ENCODE results near the gene DSCAML1.

DSCAML1 gene

DNA sequence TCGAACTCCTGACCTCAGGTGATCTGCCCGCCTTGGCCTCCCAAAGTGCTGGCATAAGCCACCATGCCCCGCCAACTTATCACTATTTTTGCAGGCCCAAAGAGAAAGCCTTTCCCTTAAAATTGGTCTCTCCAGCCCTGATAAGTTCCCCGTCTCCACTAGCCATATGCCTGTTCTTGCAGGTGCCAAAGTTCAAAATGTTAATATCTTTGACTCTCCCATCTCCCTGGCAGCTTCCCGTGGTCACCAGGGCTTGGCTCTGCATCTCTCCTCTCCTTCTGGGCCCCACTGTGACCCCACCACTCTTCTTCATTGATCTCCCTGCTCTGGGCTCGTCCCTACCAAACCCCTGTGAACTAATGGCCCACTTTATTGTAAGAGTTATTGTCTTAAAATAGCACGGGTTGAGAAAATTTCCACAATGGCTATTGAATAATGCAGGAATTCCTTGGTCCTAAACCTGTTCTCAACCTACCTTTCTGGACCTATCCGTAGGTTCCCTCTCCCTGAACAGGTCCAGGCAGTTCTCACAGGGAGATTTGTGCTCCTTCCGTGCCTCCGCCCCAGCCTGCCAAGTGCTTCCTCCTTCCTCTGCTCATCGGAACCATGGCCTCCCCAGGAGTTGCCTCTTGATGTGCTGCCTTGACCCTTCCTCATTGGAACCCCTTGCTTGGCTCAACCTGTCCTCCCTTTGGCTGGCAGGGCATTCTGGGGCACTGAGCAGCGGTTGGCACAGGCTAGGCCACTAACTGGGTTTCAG, 147.5 kb downstream of the DSCAML1 start:
- Mint-ChIP-seq H3K9me3 (no peaks in the 10 kb centered on the region), H3K4me3 (no peak overlapping the region), H3K36me3 (no peaks in the 10 kb centered on the region), H3K27ac (no peak overlapping the region), H3K4me1 (no peaks in the 10 kb centered on the region), H3K27me3 (peaks cover 4% of the 10 kb centered on the region)
- ATAC-seq (ENCODE audit: low read depth) (no peak), DNase-seq (ENCODE audit: low spot score in 2 of 2) (no peak)

DNA sequence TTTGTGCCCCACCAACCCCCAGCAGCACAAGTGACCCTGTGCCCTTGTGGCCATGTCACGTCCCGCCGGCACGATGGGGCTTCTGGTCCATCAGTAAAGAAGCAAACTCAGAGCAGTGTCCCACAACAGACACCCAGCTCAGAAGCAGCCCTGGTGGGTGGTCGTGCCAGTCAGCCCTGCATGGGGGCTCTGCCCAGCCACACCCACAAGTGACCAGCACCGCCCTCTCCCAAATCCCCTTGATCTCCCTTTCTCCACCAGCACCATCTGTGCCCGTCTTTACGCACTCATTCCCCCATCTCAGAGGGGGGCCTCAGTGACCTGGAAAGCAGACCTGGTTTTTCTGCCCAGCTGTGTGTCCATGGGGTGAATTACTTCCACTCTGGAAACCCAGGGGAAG, 149.1 kb downstream of the DSCAML1 start:
- H3K4me3 Mint-ChIP-seq, result no peak overlapping the region

DNA sequence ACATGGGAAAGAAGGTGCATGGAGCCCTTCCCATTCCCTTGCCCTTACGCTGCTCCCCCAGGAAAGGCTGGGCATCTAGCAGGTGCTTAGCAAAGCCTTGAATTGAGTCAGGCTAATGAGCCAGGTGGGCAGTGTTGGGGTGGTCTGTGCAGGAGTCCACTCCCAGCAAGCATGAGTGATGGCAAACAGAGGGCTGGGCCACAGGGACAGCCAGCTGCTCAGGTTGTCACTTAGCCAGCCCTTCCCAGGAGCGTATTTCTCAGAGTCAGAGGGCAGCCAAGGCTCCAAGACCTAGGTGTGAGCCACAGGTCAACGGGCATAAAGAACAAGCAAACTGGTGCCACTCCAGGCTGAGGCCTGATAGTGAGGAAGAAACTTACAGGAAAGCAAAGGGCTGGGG, 149.8 kb downstream of the DSCAML1 start:
- Mint-ChIP-seq H3K27me3 (peaks cover 8% of the 10 kb centered on the region), H3K36me3 (no peaks in the 10 kb centered on the region), H3K9me3 (no peaks in the 10 kb centered on the region), H3K4me3 (no peak overlapping the region), H3K27ac (no peak overlapping the region), H3K4me1 (no peaks in the 10 kb centered on the region)
- ATAC-seq (ENCODE audit: low read depth) (no peak), DNase-seq (ENCODE audit: low spot score in 2 of 2) (no peak)

More for the DNA sequence above, 149.1 kb downstream of the DSCAML1 start:
- no peaks in the 10 kb centered on the region for H3K9me3 Mint-ChIP-seq
- no peak overlapping the region for H3K27ac Mint-ChIP-seq
- H3K4me1 Mint-ChIP-seq, result no peaks in the 10 kb centered on the region
- DNase-seq (ENCODE audit: low spot score in 2 of 2) (no peak), ATAC-seq (ENCODE audit: low read depth) (no peak)
- H3K36me3 Mint-ChIP-seq, result no peaks in the 10 kb centered on the region
- peaks cover 7% of the 10 kb centered on the region for H3K27me3 Mint-ChIP-seq

DNA sequence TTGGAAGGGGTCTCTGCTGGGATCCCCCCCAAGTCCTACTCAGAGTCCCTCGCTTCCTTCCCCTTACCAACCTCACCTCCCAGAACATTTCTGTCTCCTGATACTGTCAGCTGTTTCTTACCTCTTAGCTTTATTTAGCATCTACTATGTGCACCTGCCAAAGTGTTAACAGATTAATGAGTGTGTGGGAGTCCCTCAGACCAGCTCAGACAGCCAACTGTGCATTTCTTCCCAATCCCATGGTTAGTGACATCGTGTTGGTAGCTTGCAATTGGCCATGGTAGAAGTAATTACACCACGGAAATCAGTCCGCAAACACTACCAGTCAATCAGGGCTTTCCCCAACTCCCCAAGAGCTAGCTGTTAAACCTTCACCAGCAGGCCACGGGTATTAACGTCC, 150.6 kb downstream of the DSCAML1 start:
- H3K9me3 Mint-ChIP-seq, result no peaks in the 10 kb centered on the region
- DNase-seq (ENCODE audit: low spot score in 2 of 2) (no peak), ATAC-seq (ENCODE audit: low read depth) (no peak)
- H3K36me3 Mint-ChIP-seq, result no peaks in the 10 kb centered on the region
- no peaks in the 10 kb centered on the region for H3K4me1 Mint-ChIP-seq
- H3K27ac Mint-ChIP-seq, result no peak overlapping the region
- peaks cover 10% of the 10 kb centered on the region for H3K27me3 Mint-ChIP-seq
- no peak overlapping the region for H3K4me3 Mint-ChIP-seq

DNA sequence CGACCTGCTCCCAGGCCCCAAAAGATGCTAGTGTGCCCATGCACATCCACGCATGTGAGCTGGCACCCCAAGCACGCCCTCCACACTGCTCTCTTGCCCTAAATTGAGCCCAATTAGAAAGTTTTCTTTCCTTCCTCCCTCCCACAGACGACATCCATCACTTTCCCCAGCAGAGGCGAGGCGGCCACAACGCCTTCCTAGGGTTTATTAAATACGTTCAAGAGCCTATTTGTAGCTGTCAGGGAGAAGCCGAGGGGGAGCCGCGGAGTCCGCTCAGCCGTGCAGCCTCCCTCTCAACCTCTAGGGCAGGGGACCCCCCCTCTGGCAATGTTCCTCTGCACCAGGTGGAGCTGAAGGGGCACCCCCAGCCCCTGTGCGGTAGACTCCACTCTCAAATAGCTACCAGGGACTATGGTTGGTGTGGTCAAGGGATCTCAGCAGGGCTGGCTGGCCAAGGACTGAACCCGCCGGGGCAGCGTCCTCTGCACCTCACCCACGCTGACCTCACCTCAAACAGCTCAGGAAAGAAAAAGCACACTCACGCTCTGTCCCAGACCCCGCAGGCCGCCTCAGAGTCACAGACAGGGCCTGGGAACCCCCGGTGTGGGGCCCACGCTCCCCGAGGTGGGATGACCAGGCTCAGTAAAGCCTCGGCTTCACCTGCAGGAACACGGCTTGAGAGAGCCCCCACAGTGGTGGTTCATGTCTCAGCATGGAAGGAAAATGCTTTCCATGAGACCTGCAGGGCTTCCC, 152.4 kb downstream of the DSCAML1 start:
- Mint-ChIP-seq H3K4me3 (no peak overlapping the region), H3K4me1 (no peaks in the 10 kb centered on the region), H3K27me3 (peaks cover 16% of the 10 kb centered on the region)

DNA sequence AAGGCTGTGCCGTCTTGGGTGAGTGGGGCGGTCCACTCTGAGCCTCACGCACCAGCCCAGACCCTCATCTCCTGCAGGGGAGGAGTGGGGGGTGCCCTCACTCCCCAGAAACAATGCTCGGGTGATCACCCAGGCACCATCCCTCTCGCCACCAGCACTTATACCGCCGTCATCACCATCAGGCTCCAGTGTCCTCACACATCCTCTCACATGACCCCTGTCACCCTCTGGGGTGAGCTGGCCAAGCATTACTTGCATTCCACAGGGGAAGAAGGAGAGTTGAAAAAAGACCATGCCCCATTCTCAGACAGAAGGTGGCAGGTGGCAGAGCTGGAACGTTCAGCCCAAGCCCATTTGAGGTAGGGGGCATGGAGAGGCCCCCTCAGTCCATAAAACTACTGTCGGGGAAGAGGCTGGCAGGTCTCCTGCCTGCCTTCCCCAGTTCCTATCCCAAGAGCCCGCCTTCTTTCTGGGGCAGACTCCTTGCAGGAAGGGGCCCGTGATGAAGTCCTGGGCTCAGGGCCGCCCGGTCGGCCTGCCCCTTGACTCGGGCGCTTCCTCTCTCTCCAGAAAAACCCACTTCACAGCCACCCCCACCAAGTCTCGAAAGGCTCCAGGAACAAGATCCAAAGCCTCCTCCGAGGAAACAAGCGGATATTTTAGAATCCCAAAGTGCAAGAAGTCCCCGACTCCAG, 153.3 kb downstream of the DSCAML1 start:
- no peaks in the 10 kb centered on the region for H3K4me1 Mint-ChIP-seq
- peaks cover 19% of the 10 kb centered on the region for H3K27me3 Mint-ChIP-seq
- H3K4me3 Mint-ChIP-seq, result no peak overlapping the region
- ATAC-seq (ENCODE audit: low read depth) (no peak), DNase-seq (ENCODE audit: low spot score in 2 of 2) (no peak)
- no peak overlapping the region for H3K27ac Mint-ChIP-seq
- H3K9me3 Mint-ChIP-seq, result no peaks in the 10 kb centered on the region
- H3K36me3 Mint-ChIP-seq, result no peaks in the 10 kb centered on the region

More for the DNA sequence above, 152.4 kb downstream of the DSCAML1 start:
- H3K36me3 Mint-ChIP-seq, result no peaks in the 10 kb centered on the region
- H3K27ac Mint-ChIP-seq, result no peak overlapping the region
- DNase-seq (ENCODE audit: low spot score in 2 of 2) (no peak), ATAC-seq (ENCODE audit: low read depth) (no peak)
- no peaks in the 10 kb centered on the region for H3K9me3 Mint-ChIP-seq

DNA sequence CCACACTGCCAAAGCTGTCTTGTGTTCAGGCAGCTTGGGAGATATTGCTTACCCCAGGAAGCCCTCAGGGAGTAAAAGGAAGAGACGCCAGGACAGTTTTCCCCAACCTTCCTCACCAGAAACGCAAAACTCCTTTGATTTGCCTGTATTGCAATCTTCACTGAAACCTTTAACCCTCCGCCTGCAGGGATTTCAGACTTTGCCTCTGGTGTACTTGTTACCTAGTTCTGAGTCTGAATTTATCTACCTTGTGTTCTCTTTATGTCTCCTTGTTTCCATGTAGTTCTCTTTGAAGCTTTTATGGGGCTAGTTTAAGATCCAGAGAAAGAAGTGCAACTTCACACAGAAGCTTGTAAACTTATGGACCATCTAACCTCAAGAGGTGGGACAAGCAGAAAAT, 154.2 kb downstream of the DSCAML1 start:
- no peak for DNase-seq (ENCODE audit: low spot score in 2 of 2)
- no peak overlapping the region for H3K4me3 Mint-ChIP-seq
- H3K36me3 Mint-ChIP-seq, result no peaks in the 10 kb centered on the region
- ATAC-seq (ENCODE audit: low read depth), result no peak
- H3K27ac Mint-ChIP-seq, result no peak overlapping the region
- peaks cover 19% of the 10 kb centered on the region for H3K27me3 Mint-ChIP-seq
- no peaks in the 10 kb centered on the region for H3K9me3 Mint-ChIP-seq
- H3K4me1 Mint-ChIP-seq, result no peaks in the 10 kb centered on the region

DNA sequence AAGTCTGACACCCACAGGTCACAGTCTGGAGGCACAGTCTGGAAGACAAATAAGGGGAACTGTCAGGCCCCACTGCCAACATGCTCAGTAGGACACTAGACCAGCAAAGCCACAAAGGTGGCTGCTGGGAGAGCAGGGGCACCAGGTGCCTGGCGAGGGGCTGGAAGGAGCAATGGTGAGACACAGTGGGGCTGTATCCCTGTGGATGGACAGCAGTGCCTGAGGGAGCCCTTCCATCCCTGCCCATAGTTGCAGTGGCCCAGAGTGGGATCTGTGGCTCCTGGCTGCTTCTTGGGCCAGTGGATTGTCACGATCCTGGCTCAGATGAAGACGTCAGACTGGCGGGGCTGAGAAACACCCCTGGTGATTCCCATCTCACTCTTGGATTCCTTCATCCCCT, 154.6 kb downstream of the DSCAML1 start:
- Mint-ChIP-seq H3K27ac (no peak overlapping the region), H3K4me3 (no peak overlapping the region), H3K27me3 (peaks cover 18% of the 10 kb centered on the region), H3K4me1 (no peaks in the 10 kb centered on the region), H3K9me3 (no peaks in the 10 kb centered on the region), H3K36me3 (no peaks in the 10 kb centered on the region)
- ATAC-seq (ENCODE audit: low read depth) (no peak), DNase-seq (ENCODE audit: low spot score in 2 of 2) (no peak)

DNA sequence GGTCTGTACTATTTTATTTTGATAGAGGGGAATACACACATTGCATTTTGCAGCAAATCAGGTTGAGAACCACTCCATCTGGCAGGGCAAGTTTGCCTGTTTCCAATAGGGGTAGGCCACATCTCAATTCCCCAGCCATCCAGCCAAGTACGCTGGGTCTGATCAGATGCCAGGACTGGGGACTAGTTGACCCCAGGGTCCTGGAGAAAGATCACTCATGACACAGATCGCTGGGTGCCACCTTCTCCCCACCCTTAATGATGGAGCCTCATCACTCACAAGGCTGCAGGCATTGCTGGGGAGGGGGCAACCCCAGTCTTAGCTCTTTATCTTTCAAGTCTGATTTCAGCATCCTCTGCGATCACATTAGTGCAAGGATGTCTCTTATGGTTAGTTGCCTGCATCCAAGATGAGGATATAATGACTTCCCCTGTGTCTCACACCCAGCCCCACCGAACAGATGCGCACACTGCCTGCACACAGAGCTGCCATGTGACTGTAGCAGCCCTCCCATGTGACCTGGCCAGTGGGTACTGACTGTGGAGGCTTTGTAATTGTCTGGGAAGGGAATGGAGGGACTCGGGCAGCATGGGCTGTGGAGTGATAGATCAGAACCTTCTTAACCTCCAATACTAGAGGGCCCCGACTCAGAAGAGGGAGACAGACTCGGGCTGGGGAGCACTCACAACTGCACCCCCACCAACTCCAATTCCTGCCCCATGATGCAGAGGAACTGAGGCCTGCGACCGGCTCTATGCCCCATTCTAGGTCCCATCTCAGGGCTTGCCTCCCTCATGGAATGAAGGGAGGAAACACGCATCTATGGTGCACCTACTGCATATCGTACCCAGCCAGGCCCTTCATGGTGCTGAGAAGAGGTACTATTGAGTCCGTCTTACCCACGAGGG, 155.8 kb downstream of the DSCAML1 start:
- no peak overlapping the region for H3K27ac Mint-ChIP-seq
- ATAC-seq (ENCODE audit: low read depth) (no peak), DNase-seq (ENCODE audit: low spot score in 2 of 2) (no peak)
- H3K9me3 Mint-ChIP-seq, result no peaks in the 10 kb centered on the region
- H3K36me3 Mint-ChIP-seq, result no peaks in the 10 kb centered on the region
- H3K4me1 Mint-ChIP-seq, result no peaks in the 10 kb centered on the region
- peaks cover 15% of the 10 kb centered on the region for H3K27me3 Mint-ChIP-seq
- H3K4me3 Mint-ChIP-seq, result no peak overlapping the region

DNA sequence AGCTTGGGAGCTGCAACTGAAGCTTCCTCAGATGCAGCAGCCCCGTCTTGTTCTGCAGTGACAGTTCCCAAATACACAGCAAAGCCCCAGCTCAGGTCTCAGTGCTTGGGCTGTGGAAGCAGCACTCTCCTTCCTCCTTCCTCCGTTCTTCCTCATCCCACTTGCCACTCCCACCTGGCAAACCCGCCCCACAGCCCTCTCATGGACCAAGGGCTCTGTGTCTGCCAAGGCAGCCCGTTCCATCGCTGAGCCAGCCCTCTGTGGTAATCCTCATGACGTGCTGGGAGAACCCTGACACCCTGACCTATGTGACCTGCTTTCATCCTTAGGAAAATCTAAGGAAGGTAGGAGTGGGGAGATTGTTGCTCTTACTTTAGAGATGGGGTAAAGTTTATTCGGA, 157.0 kb downstream of the DSCAML1 start:
- Mint-ChIP-seq H3K9me3 (no peaks in the 10 kb centered on the region), H3K4me1 (no peaks in the 10 kb centered on the region), H3K27me3 (peaks cover 15% of the 10 kb centered on the region), H3K4me3 (no peak overlapping the region), H3K27ac (no peak overlapping the region), H3K36me3 (no peaks in the 10 kb centered on the region)
- DNase-seq (ENCODE audit: low spot score in 2 of 2) (no peak), ATAC-seq (ENCODE audit: low read depth) (no peak)

DNA sequence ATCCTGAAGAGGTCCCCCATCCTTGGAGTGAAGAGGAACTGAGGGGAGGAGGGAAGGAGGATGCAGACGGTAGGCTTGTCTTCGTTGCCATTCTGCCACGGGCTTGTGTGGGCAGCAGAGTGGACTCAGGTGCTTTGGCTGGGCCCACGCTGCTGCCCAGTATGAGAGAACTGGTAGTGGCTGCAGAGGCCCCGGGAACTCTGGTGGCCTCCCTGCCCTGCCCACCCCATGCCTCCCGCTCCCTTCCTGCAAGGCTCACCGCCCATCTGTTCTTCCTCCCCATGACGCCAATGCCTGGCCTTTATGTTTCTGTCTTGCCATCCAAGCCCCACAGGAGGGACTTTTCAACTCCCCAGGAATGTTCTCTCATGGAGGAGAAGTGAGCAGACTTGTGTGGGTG, 157.4 kb downstream of the DSCAML1 start:
- H3K4me1 Mint-ChIP-seq, result no peaks in the 10 kb centered on the region
- H3K36me3 Mint-ChIP-seq, result no peaks in the 10 kb centered on the region
- no peak overlapping the region for H3K4me3 Mint-ChIP-seq
- peaks cover 15% of the 10 kb centered on the region for H3K27me3 Mint-ChIP-seq
- no peak overlapping the region for H3K27ac Mint-ChIP-seq
- ATAC-seq (ENCODE audit: low read depth) (no peak), DNase-seq (ENCODE audit: low spot score in 2 of 2) (no peak)
- H3K9me3 Mint-ChIP-seq, result no peaks in the 10 kb centered on the region

DNA sequence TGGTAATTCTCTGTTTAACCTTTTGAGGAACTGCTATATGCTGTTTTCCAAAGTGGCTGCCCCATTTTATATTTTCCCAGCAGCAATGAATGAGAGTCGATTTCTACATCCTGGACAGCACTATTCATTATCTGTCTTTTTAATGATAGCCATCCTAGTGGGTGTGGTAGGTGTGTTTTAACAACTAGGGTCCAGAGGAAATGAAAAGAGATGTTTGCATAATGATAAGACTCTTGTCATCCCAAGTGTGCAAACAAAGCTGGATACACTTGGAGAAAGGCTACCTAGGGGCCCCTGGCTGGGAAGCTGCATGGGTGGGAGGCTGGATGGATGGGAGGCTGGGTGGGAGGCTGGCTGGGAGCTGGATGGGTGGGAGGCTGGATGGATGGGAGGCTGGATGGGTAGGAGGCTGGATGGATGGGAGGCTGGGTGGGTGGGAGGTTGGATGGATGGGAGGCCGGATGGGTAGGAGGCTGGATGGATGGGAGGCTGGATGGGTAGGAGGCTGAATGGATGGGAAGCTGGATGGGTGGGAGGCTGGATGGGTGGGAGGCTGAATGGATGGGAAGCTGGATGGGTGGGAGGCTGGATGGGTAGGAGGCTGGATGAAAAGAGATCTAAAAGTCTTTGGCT, 158.0 kb downstream of the DSCAML1 start:
- no peaks in the 10 kb centered on the region for H3K4me1 Mint-ChIP-seq
- H3K9me3 Mint-ChIP-seq, result no peaks in the 10 kb centered on the region
- H3K36me3 Mint-ChIP-seq, result no peaks in the 10 kb centered on the region
- H3K4me3 Mint-ChIP-seq, result no peak overlapping the region
- ATAC-seq (ENCODE audit: low read depth), result no peak
- H3K27ac Mint-ChIP-seq, result no peak overlapping the region
- DNase-seq (ENCODE audit: low spot score in 2 of 2), result no peak
- H3K27me3 Mint-ChIP-seq, result peaks cover 13% of the 10 kb centered on the region

Data from memory B cell (primary cell).